NT2/D1 (cell line): ENCODE measurements around the gene ZFX.

Source experiments
- SUZ12 ChIP-seq: IDR thresholded peaks from 2 replicates; pipeline ENCODE4 v1.6.1; 2011; ENCODE audit not compliant: insufficient read length, insufficient read depth; ENCODE audit errors: extremely low read depth
- ZNF274 ChIP-seq: IDR thresholded peaks from 2 replicates; pipeline ENCODE4 v1.6.1; 2011; ENCODE audit warnings: mild to moderate bottlenecking, low read depth, low read length

- no peak for TF ChIP-seq ZNF274
- TF ChIP-seq SUZ12: no peak
Observed at GRCh38 chrX:24145303-24146186, 4.0 kb upstream of the ZFX start.
